Eye (tissue), 1 donor: Measurements from ENCODE around the gene PBX4.
A peak's percentile ranks its signal among the peaks of the same experiment; 100 is the strongest.

Source experiments
- DNase-seq: peaks from one replicate; pipeline ENCODE4 v3.0.0-alpha.2; 2015

PBX4 gene

DNA sequence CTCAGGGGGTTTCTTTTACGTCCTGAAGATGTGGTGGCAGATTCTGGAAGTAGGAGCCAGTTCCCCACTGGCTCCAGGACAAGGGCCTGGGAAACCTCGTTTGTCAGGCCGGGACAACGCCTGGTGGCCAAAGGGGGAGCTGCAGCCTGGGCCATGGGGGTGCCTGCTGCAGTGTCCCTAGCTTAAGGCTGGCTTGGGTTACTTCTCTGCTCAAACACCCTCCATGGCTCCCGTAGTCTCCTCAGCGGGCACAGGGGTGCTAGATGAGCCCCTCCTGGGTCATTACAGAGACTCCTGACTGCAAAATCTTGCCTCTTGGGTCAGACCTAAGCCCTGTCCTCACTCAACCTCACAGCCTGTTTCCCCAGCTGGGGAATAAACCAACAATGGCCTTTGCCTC, 65.7 kb downstream of the PBX4 start:
- peak; percentile 24 for DNase-seq

DNA sequence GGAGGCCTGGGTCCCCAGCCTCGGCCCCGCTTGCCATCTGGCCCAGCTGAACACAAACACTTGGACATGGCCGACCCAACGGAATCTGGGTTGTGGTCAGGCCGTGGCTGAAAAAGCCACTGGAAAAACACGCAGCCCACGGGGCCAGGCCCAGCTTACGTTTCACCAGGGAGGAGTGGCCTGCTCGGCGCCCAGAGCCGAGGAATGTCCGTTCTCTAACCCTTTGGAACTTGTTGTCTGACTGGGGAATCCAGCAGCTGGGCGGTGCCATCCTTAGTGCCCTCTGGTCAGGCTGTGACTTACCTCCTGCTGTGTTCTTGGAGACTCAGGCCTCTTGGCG, 66.7 kb downstream of the PBX4 start:
- DNase-seq, result no peak

DNA sequence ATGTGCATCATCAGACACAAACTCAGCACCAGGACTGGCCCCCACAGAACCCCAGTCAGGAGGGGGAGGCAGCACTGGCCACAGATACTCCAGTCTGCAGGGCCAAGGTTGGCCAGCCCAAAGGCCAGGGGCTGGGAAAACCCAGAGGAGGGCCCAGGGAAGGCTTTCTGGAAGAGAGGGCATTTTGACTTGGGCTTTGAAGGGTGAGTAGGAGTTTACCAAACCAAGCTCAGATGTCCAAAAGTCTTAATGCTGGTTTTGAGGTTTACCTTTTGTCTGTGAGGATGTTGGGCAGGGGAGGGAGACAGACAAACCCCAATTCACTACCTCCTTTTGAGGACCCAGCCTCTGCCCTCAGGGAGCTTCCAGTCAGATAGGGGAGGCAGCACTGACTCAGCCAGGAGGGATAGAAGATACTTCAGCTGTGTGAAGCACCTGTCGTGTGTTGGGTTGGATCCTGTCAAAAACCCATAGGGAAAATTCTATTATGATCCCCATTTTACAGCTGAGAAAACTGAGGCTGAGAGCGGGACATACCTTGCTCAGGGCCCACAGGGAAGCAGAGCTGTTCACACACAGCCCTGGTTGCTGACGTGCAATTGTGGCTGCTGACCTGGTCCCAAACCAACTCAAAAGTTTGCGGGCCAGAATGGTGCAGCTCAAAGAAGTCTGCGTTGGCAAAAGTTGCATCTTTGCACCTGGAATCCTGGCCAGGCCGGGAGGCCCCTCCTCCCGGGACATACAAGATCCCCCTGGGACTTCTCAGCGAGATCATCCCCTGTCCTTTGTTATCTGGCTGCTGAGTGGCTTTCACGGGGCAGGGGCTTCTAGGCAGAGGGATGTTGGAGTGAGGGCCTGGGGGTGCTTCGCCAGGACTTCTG, 67.3 kb downstream of the PBX4 start:
- DNase-seq, result no peak

DNA sequence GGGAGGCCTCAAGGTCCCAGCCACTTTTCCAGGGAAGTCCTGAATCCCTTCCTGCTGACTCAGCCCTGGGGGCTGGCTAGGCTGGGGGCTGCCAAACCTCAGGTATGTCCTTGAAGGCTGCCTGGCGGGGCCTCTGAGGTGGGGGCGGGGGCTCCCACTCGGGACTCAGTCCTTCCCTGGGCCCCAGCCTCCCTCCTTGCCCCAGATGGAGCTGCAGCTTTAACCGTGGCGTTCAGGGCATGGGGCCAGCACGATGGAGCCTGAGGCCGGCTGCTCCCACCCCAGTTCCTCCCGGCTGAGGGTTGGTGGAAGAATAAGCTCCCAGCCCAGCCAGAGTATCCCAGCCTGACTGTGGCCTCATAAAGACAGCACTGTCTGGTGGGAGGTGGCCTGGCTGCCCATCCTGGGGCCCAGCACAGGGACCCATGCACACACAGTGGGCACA, 68.0 kb downstream of the PBX4 start:
- DNase-seq, result no peak

DNA sequence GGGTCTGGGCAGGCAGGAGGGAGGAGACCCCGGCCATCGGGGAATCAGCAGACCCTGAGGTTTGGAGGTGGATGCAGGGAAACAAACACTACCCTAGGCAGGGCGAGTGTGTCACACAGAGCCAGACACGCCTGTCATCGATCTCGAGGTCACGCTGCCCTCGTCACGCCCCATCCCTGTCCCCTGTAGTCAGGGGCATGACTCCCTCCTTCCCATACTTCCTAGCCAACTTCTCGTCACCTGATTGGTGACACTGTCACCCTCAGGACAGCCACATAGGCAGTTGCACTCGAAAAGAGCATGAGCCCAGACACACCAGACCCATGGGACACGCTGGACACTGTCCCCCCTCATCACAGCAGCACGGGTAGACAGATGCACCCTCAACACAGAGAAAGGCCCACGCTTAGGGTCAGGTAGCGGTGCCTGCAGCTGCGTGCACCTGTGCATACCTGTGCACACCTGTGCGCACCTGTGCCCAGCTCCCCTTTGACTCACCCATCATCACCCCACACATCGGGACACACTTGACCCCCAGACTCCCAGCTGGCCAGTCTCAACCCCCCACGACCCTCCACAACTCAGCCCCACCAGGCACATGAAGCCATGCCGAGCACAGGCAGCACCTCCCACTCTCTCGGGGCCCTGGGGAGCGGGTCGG, 68.6 kb downstream of the PBX4 start:
- DNase-seq, result no peak

DNA sequence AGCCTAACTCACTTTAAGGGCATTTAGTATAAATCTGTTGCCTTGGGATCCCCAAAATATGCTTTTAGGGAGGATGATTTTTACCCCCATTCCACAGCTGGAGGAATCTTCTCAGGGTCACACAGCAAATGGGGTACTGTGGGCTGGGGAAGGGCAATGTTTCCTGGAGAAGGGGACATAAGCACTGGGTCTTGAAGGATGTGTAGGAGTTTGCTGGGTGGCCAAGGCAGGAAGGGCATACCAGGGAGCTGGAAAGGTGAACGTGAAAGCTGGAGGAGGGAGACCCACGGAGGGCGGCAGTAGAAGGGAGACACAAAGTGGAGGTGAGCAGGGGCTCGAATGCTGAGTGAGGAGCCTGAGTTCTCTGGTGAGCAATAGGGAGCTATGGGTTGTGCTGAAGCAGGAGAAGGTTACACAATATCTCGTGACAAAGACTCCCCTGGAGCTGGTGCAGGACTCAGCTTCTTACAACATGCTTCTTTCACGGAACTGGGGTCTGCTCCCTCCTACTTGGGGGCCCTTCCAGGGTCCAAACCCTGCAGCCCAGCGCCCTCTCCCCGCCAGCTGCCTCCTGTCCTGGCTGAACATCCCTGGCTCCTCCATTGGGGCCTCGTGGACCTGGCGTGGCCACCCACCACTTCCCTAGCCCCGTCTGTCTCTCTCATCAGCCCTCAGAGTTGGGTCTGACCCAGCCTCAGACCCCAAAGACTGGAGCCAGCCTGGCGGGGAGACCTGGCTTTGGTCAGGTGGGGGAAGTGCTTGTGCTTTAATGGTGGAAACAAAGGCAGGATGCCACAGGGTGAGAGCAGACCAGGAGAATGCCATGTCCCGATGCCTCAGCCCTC, 69.3 kb downstream of the PBX4 start:
- no peak for DNase-seq

DNA sequence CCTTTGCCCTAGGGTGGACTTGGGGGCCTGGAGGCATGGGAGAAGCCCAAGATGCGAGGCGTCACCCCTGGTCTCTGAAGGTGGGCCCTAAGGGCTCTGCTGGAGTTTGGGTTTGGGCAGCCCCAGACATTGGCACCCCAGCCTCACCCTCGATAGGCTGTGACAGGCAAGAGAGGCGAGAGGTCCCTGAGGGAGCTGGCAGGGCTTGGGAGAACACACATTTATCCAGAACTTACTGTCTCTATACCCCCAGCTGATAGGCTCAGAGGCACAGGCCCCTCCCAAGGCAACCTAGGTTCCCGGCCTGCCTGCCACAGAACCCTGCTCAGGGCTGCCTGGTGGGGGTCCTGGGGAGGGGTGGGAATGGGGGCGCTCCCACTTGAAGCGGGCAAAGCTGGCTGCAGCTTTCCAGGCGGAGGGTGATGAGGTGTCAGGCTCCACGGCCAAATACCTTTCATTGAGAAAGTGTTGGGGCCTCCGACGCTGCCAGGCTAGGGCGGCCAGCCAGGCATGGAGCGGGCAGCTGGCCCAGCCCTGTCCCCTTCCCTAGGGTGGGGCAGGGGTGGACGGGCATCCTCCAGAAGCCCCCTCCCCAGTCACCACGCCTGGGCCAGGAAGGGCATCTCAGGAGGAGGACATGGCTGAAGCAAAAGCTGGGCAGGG, 70.7 kb downstream of the PBX4 start:
- no peak for DNase-seq

DNA sequence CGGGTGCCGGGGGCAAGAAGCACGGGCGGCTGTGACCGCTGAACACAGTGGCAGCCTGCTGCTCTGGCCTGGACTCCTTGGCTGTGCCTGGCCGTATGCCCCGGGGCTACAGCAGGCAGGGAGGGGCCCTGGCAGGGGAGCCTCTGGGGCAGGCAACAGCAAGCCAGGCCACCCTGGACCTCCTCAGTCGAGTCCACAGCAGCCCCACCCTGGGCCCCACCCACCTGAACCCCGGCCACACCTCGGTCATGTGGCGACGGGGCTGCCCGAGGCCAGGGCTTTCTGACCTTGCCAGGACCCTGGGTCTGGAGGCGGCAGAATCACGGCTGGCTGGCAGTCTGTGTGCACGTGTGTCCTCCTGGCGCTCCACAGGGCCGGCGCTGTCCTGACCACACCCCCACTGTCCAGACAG, 71.7 kb downstream of the PBX4 start:
- no peak for DNase-seq

DNA sequence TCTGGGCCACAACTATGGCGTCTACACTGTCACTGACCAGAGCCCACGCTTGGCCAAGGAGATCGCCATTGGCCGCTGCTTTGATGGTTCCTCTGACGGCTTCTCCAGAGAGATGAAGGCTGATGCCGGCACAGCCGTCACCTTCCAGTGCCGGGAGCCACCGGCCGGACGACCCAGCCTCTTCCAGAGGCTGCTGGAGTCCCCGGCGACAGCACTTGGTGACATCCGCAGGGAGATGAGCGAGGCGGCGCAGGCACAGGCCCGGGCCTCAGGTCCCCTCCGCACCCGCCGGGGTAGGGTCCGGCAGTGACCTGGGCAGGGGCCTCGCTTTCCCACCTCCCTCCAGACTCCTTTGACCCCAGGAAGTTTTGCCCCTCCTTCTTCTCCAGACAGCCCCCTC, 72.8 kb downstream of the PBX4 start:
- no peak for DNase-seq

DNA sequence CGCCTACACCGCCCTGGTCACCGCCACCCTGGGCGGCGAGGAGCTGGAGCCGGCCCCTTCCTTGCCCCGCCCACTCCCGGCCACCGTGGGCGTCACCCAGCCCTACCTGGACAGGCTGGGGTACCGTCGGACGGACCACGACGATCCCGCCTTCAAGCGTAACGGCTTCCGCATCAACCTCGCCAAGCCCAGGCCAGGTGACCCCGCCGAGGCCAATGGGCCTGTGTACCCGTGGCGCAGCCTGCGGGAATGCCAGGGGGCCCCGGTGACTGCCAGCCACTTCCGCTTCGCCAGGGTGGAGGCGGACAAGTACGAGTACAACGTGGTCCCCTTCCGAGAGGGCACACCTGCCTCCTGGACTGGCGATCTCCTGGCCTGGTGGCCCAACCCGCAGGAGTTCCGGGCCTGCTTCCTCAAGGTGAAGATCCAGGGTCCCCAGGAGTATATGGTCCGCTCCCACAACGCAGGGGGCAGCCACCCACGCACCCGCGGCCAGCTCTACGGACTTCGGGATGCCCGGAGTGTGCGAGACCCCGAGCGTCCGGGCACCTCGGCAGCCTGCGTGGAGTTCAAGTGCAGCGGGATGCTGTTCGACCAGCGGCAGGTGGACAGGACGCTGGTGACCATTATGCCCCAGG, 73.4 kb downstream of the PBX4 start:
- no peak for DNase-seq

DNA sequence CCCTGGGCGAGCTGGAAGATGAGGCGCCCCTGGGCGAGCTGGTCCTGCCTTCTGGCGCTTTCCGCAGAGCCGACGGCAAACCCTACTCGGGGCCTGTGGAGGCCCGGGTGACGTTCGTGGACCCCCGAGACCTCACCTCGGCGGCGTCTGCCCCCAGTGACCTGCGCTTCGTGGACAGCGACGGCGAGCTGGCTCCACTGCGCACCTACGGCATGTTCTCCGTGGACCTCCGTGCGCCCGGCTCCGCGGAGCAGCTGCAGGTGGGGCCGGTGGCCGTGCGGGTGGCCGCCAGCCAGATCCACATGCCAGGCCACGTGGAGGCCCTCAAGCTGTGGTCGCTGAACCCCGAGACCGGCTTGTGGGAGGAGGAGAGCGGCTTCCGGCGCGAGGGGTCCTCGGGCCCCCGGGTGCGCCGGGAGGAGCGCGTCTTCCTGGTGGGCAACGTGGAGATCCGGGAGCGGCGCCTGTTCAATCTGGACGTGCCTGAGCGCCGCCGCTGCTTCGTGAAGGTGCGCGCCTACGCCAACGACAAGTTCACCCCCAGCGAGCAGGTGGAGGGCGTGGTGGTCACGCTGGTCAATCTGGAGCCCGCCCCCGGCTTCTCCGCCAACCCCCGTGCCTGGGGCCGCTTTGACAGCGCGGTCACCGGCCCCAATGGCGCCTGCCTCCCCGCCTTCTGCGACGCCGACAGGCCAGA, 74.1 kb downstream of the PBX4 start:
- DNase-seq, result no peak

DNA sequence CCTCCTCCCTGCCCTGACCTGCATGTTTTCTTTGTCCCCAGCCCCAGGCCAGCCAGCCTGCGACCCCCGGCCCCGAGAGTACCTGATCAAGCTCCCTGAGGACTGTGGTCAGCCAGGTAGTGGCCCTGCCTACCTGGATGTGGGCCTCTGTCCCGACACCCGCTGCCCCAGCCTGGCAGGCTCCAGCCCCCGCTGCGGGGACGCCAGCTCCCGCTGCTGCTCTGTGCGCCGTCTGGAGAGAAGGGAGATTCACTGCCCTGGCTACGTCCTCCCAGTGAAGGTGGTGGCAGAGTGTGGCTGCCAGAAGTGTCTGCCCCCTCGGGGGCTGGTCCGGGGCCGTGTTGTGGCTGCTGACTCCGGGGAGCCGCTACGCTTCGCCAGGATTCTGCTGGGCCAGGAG, 74.8 kb downstream of the PBX4 start:
- DNase-seq, result no peak

DNA sequence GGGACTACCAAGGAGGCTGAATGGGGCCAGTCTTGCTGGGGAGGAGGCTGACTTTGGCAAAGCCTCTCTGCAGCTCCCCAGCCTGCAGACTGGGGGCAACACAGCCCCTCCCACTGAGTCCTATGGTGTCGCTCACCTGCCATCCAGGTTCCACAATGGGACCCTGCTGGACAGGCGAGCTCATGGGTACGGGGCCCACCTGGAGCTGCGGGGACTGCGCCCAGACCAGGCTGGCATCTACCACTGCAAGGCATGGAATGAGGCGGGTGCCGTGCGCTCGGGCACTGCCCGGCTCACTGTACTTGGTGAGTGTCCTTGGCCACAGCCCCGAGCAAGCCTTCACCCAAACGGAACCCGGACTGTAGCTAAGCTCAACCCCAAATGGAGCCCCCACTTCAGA, 75.4 kb downstream of the PBX4 start:
- no peak for DNase-seq

DNA sequence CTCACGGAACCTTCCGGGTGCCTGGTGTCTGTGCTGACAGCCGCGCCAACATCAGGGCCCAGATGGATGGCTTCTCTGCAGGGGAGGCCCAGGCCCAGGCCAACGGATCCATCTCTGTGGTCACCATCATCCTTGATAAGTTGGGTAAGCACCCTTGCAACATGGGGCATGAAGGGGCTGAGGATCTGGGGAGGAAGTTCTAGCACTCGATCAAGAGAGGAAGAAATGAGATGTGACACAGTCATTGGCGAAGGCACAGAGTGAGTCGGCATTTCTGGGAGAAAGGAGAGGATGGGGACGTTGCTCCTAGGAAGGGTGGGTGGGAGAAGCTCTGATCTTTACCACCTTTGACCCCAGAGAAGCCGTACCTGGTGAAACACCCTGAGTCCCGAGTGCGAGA, 76.0 kb downstream of the PBX4 start:
- no peak for DNase-seq

DNA sequence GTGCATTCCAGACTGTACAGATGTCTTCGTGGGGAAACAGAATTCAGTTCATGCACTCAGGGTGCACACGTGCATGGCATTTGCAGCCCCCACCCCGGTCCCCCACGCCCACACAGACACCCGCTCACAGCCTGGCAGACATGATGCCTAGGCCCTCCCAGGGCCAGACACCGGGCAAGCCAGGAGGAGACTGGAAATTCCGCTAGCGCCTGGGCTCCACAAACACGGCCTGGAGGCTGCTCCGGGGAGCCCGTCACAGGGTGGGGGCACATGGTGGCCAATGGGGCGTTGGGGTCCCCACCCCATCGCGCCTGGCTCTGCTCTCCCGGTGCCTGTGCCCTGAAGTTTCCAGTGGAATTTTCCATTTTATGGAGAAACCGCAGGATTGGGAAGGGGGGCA, 76.9 kb downstream of the PBX4 start:
- DNase-seq, result no peak

DNA sequence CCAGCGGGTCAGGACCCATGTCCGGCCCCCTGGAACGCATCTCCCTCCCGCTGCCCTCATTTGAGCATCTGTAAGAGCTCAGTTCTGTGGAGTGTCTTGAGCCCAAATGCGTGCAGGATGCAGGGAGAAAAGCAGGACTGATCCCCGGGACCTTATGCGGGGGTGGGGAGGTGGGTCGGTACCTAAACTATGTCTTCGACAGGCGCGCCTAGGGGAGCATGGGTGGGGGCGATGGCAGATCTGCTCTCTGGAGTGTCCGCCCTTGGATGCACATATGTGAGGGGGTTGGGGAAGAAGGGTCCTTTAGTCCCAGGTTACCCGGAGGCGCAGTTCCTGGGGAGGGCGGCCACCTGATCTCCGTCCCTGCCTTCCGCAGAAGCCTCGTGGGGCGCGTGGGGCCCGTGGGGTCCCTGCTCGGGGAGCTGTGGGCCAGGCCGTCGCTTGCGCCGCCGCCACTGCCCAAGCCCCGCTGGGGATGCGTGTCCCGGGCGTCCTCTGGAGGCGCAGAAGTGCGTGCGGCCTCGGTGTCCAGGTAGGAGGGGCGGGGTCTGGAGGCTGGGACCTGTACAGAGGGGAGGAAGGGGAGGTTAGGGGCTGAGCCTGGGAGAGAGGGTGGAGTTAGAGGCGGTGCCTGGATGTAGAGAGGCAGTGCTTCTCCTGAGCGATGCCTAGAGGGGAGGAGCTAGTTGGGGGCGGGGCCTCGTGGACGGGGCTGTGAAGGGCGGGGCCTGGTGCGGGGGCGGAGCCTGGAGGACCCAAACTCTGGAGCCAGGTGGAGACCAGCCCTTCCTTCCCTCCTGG, 77.6 kb downstream of the PBX4 start:
- DNase-seq, result peak; percentile 73

DNA sequence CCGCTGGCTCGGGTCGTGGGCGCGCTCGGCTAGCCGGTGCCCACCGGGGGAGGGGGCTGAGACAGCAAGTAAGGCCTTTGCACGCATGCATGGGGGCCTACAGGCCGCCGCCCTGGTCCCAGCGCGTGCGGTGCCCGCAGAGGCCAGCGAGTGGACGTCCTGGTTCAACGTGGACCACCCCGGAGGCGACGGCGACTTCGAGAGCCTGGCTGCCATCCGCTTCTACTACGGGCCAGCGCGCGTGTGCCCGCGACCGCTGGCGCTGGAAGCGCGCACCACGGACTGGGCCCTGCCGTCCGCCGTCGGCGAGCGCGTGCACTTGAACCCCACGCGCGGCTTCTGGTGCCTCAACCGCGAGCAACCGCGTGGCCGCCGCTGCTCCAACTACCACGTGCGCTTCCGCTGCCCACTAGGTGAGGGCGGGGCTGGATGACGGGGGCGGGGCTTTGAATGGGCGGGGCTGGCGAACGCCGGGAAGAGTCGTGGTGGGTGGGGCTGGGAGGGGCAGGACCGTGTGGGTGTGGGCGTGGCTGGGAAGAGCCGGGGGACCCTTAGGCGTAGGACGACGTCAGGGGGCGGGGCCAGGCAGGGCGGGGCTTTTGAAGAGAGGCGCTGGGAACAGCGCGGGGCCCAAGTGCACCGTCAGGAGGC, 78.3 kb downstream of the PBX4 start:
- peak; percentile 85 for DNase-seq

DNA sequence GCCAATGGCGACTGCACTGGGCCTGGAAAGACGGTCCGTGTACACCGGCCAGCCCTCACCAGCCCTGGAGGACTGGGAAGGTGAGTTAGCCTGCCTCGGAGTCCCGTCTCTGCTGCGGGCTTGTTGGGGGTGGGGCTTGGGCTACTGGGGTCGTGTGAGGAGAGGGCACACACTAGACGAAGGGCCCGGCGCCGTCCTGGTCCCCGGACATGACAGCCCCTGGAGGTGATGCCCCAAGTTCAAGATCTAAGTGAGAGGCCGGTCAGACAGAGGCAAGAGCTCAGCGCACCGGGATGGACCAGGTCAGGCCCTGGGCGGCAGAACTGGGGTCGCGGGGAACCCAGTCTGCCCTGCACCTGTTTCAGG, 78.8 kb downstream of the PBX4 start:
- DNase-seq, result no peak

DNA sequence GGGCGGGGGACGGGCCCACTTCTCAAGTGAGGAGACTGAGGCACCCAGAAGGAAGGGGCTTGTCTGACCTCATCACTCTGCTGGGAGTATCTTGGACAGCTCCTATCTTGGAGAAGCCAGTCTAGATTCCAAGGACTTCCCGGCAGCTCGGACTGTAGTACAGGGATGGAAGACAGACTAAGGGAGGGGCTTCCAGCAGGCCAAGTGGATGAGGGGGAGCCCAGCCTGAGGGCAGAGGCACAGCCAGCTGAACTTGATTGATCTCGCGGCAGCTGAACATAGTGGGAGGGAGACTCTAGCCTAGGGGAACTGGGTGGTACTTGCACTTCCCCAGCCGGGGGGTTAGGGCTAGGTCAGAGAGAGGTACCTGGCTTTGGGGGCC, 79.7 kb downstream of the PBX4 start:
- peak; percentile 50 for DNase-seq

DNA sequence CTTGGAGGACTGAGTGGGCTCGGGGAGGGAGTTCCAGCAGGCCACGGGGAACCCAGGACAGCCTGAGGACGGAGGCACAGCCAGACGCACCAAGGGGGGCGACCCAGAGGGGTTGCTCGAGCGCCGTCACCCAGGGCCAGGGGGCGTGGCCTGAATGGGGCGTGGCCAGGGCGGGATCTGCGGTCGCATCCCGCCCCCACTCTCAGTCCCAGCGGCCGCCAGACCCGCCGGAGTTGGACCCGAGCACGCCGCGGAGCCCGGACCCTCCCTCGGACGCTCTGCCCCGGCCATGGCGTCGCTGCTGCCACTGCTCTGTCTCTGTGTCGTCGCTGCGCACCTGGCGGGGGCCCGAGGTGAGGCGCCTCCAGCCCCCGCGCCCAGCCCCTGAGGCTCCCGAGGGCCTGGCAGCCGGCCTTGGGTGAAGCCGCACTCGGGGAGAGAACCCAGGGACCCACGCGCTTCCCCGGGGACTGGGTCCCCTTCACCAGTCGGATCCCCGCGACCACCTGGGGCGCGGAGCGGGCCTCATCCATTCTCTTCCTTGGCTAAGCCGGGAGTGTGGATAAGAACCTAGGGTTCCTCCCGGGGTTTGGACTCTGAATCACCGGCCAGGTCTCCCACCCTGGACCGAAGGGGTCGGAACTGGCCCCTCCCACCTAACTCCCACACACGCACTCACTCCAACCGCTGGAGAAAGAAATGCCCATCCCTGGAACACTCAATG, 80.3 kb downstream of the PBX4 start, which contains the start of gene CILP2:
TSS of gene CILP2 (plus strand) at position 205 of the 724 bp plus-strand sequence. CDS start at position 290, 85 bp downstream.
- peak; percentile 75 for DNase-seq
